Measurements from ENCODE around the gene LRRC43.
"Not testable (repeated sequence)": the region's sequence is repeated elsewhere in the genome, so short reads cannot be mapped to it uniquely, and the experiment has no call there.

Gene LRRC43

GRCh38 chr12:122155705-122156104 lies 27.2 kb upstream of the LRRC43 start:
- no peak for DNase-seq (ENCODE audit: extremely low read depth in 1 of 2, low read depth in 1 of 2)

GRCh38 chr12:122158700-122159285 lies 24.1 kb upstream of the LRRC43 start:
- DNase-seq (ENCODE audit: extremely low read depth in 1 of 2, low read depth in 1 of 2), result no peak

GRCh38 chr12:122159882-122160281 lies 23.0 kb upstream of the LRRC43 start:
- DNase-seq (ENCODE audit: extremely low read depth in 1 of 2, low read depth in 1 of 2), result no peak

GRCh38 chr12:122160761-122161160 lies 22.2 kb upstream of the LRRC43 start:
- no peak for DNase-seq (ENCODE audit: extremely low read depth in 1 of 2, low read depth in 1 of 2)

GRCh38 chr12:122161682-122162081 lies 21.2 kb upstream of the LRRC43 start:
- DNase-seq (ENCODE audit: extremely low read depth in 1 of 2, low read depth in 1 of 2), result no peak

GRCh38 chr12:122162976-122163375 lies 19.9 kb upstream of the LRRC43 start:
- DNase-seq (ENCODE audit: extremely low read depth in 1 of 2, low read depth in 1 of 2), result no peak

- peak; percentile 34 to 75 for DNase-seq (ENCODE audit: extremely low read depth in 1 of 2, low read depth in 1 of 2)
These were observed 16.2 kb upstream of the LRRC43 start for GRCh38 chr12:122166422-122167349.

GRCh38 chr12:122167356-122167925 lies 15.5 kb upstream of the LRRC43 start:
- DNase-seq (ENCODE audit: extremely low read depth in 1 of 2, low read depth in 1 of 2), result no peak

- no peak for DNase-seq (ENCODE audit: extremely low read depth in 1 of 2, low read depth in 1 of 2)
These were observed 14.4 kb upstream of the LRRC43 start for GRCh38 chr12:122168492-122168891.

- DNase-seq (ENCODE audit: extremely low read depth in 1 of 2, low read depth in 1 of 2), result no peak
These were observed 11.5 kb upstream of the LRRC43 start for GRCh38 chr12:122171399-122171798.

- DNase-seq (ENCODE audit: extremely low read depth in 1 of 2, low read depth in 1 of 2), result no peak
These were observed 10.5 kb upstream of the LRRC43 start for GRCh38 chr12:122172262-122172939.

GRCh38 chr12:122174155-122174845 lies 8.6 kb upstream of the LRRC43 start, which contains the start of gene IL31:
TSS of gene IL31 (minus strand) at chr12:122174221. CDS start at chr12:122174172, 49 bp downstream.
- DNase-seq (ENCODE audit: extremely low read depth in 1 of 2, low read depth in 1 of 2), result peak in 1 of 2 donors; percentile 64

- DNase-seq (ENCODE audit: extremely low read depth in 1 of 2, low read depth in 1 of 2), result not testable (repeated sequence)
These were observed 6.5 kb upstream of the LRRC43 start for GRCh38 chr12:122176473-122176872.

- DNase-seq (ENCODE audit: extremely low read depth in 1 of 2, low read depth in 1 of 2), result no peak
These were observed 641 bp downstream of the LRRC43 start for GRCh38 chr12:122183588-122183940.

- DNase-seq (ENCODE audit: extremely low read depth in 1 of 2, low read depth in 1 of 2), result no peak
These were observed 1.6 kb downstream of the LRRC43 start for GRCh38 chr12:122184517-122184916.

GRCh38 chr12:122185079-122185478 lies 2.2 kb downstream of the LRRC43 start:
- no peak for DNase-seq (ENCODE audit: extremely low read depth in 1 of 2, low read depth in 1 of 2)

GRCh38 chr12:122185494-122186082 lies 2.7 kb downstream of the LRRC43 start:
- DNase-seq (ENCODE audit: extremely low read depth in 1 of 2, low read depth in 1 of 2), result no peak

GRCh38 chr12:122187466-122187865 lies 4.5 kb downstream of the LRRC43 start:
- DNase-seq (ENCODE audit: extremely low read depth in 1 of 2, low read depth in 1 of 2), result no peak

GRCh38 chr12:122189626-122190475 lies 6.9 kb downstream of the LRRC43 start:
- no peak for DNase-seq (ENCODE audit: extremely low read depth in 1 of 2, low read depth in 1 of 2)

All from stimulated activated CD8-positive, alpha-beta memory T cell treated with anti-CD3 and anti-CD28 coated beads, Interleukin-7, amount 100 ng/mL, for 48 hours (primary cell).